Measurements from ENCODE around the gene ZNF782.
A peak's percentile ranks its signal among the peaks of the same experiment; 100 is the strongest.
"Not testable (repeated sequence)": the region's sequence is repeated elsewhere in the genome, so short reads cannot be mapped to it uniquely, and the experiment has no call there.

Gene ZNF782

GRCh38 chr9:96854651-96855273 lies 448 bp upstream of the ZNF782 start:
- TF ChIP-seq CTCF (IDR thresholded peaks at IDR 0.05; ENCODE audit: borderline replicate concordance, insufficient read depth, low read depth, low read length), result no peak
- H3K4me3 ChIP-seq (ENCODE audit: low read depth, low read length), result peak overlapping the region; percentile 91

- H3K4me3 ChIP-seq (ENCODE audit: low read depth, low read length), result no peak overlapping the region
- TF ChIP-seq CTCF (IDR thresholded peaks at IDR 0.05; ENCODE audit: borderline replicate concordance, insufficient read depth, low read depth, low read length), result no peak
Observed at GRCh38 chr9:96852676-96853075, 1.6 kb downstream of the ZNF782 start.

- TF ChIP-seq CTCF (IDR thresholded peaks at IDR 0.05; ENCODE audit: borderline replicate concordance, insufficient read depth, low read depth, low read length), result no peak
- no peak overlapping the region for H3K4me3 ChIP-seq (ENCODE audit: low read depth, low read length)
Observed at GRCh38 chr9:96844040-96844439, 10.3 kb downstream of the ZNF782 start.

GRCh38 chr9:96818533-96818932 lies 35.8 kb downstream of the ZNF782 start:
- H3K4me3 ChIP-seq (ENCODE audit: low read depth, low read length), result no peak overlapping the region
- TF ChIP-seq CTCF (IDR thresholded peaks at IDR 0.05; ENCODE audit: borderline replicate concordance, insufficient read depth, low read depth, low read length), result no peak

- no peak for TF ChIP-seq CTCF (IDR thresholded peaks at IDR 0.05; ENCODE audit: borderline replicate concordance, insufficient read depth, low read depth, low read length)
- no peak overlapping the region for H3K4me3 ChIP-seq (ENCODE audit: low read depth, low read length)
Observed at GRCh38 chr9:96817973-96818372, 36.3 kb downstream of the ZNF782 start.

GRCh38 chr9:96813607-96814006 lies 40.7 kb downstream of the ZNF782 start:
- no peak for TF ChIP-seq CTCF (IDR thresholded peaks at IDR 0.05; ENCODE audit: borderline replicate concordance, insufficient read depth, low read depth, low read length)
- no peak overlapping the region for H3K4me3 ChIP-seq (ENCODE audit: low read depth, low read length)

- not testable (repeated sequence) for H3K4me3 ChIP-seq (ENCODE audit: low read depth, low read length)
Observed at GRCh38 chr9:96798959-96799358, 55.4 kb downstream of the ZNF782 start.

GRCh38 chr9:96784021-96784420 lies 70.3 kb downstream of the ZNF782 start:
- TF ChIP-seq CTCF (IDR thresholded peaks at IDR 0.05; ENCODE audit: borderline replicate concordance, insufficient read depth, low read depth, low read length), result no peak
- H3K4me3 ChIP-seq (ENCODE audit: low read depth, low read length), result no peak overlapping the region

All from GM12875 (cell line).